LoVo (cell line): ENCODE measurements around the gene LIN52.

Source experiments
- DNase-seq: peaks from one replicate; pipeline ENCODE4 v3.0.0-alpha.2; 2016; ENCODE audit warnings: low spot score

Gene LIN52

DNA sequence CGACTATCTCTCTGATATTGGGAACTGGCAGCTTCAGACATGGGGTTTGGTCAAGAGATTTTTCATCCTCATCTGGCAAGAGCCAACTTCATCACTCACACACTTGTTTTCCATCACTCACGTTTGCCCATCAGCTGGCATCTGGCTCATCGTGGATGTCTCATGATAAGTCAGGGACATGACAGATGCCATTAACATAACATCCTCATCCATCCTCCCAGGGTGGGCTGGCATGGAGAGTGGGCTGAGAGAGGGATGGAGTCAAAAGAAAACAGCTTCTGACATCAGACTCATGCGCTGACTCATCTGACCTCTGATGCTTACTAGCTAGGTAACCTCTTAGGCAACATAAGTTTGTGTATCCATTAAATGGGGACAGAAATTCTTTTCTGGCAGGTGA, 152.7 kb downstream of the LIN52 start:
- no peak for DNase-seq

GRCh38 chr14:74238974-74239847, 154.5 kb downstream of the LIN52 start, which contains the start of gene VSX2:
Gene VSX2, plus strand, starts transcription at chr14:74239449. Its CDS starts 113 bp downstream, at chr14:74239562.
- no peak for DNase-seq

DNA sequence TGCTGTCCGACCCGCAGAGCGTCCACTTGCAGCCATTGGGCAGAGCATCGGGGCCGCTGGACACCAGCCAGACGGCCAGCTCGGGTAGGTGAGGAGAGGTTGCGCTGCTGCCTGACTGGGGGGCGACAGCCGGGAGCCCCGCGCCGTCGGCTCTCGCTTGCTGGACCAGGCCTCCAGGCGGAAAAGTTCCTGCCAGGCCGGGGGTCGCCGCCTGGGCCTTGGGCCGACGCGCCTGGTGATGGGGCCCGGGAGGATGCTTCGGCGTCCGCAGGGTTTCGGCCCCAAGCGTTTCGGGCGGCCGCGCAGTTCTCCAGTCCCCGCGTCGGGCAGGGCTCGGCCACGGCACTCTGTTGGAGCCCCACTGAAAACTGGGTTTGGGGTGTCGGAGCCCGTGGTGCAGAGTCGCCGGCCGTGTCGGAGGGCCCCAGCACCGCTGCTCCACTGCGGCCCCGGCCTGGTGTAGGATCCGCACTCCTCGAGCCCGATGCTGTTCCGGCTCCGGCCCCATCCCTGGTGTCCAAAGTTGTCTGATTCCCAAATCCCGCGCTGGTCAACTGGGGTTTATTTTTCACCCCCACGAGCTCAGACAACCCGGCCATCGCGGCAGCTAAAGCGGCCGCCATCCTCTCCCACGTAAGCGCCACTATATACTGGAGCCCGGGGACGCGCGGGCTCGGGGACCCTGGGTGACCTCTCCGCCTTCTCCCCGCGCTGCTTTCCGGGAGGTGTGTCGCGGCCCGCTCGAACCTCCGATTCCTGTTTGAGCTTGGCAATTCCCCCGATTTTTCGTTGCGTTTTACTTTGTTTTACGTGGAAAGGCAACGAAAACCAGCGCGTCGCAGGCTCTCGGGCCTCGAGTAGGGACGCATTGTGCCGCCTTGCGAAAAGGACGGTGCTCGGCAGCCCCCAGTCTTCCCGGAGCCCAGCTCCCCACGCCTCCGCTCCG, 155.4 kb downstream of the LIN52 start:
- DNase-seq = no peak

DNA sequence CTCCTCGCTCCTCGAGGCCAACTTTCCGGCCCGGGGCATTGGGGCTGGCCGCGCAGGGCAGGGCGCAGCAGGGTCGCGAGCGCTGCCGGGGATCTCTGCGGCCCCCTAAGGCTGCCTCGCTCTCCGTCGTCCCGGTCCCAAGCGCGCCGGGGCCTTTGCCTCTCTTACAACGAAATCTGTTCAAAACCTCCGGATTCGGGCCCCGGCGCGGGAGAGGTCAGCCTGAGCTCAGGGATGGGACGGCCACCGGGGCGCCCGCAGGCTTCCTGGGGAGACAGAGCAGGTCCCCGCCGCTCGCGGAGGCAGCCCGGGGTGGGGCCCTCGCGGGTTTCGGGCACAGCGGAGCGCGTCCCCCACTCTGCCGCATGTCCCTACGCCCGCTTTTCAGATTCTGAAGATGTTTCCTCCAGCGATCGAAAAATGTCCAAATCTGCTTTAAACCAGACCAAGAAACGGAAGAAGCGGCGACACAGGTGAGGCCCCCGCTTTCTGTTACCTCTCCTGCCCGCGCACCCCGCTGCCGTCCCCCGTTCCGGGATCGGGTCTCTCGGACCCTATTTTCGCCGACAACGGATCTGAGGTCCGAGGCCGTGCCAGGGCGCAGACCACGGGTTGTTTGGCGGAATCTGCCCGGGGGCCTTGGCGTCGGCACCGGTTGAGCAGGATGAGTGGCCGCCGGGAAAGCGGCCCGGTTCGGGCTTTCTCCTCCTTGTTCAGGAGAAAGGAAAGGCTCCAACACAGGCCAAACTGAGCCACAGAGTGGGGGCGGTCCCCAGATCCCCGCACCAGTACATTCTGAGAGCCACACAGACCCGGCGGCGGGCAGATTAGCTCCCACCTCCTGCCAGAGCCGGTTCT, 156.3 kb downstream of the LIN52 start:
- DNase-seq = no peak

GRCh38 chr14:74241652-74242017, 156.9 kb downstream of the LIN52 start:
- DNase-seq = no peak

DNA sequence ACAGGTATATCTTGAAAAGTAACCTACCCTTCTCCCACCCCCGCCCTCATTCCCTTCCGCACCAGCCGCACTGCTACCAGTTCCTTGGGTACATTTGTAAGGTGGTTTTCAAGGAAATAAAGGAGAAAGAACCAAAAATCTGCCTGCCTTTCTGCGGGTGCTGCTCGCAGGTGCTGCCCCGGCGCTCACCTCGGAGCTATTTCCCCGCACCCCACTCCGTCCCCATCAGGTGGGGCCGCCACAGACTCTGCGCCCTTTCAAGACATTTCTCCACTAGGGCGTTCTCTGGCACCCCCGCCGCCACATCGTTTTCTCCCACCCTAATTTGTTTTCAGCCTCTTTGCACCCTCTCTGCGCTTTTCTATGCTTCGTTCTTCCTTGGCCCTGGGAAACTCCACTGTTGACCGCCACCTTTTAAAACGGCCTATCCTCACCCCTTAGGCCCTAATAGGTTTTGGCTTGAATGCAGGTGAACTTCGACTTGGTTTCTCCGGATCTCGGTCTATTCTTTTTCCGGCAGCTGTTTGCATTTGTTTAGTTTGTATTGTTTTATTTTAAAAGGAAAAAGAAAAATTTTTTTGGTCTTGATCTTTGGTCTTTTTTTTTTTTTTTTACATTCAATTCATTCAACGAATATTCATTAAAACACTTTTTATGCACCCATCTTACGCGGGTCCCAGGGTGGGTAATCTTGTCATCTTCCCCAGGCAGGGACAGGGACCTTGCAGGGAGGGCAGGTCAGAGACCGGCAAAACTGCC, 157.4 kb downstream of the LIN52 start:
- no peak for DNase-seq

GRCh38 chr14:74242780-74243042, 158.0 kb downstream of the LIN52 start:
- no peak for DNase-seq

GRCh38 chr14:74243051-74243450, 158.3 kb downstream of the LIN52 start:
- DNase-seq = no peak

DNA sequence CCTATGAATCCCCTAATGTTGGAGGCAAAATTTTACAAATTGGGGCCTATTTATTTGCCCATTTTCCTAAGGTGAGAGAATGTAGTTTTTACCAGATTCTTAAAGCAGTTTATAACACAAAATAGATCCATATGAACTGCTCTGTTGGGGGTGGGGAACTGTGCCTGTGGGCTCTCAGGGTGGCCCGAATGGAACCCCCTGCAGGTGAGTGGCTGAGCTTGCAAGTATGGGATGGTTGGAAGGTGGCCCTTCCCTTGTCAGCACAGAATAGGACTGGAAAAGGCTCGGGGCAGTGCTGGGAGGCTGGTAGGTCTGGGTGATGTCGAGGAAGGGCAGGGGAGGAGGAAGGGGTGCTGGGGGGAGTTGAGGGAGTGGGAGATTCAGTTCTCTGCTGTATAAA, 159.4 kb downstream of the LIN52 start:
- DNase-seq = no peak

- no peak for DNase-seq
Measured at GRCh38 chr14:74245292-74245691, 160.5 kb downstream of the LIN52 start.

DNA sequence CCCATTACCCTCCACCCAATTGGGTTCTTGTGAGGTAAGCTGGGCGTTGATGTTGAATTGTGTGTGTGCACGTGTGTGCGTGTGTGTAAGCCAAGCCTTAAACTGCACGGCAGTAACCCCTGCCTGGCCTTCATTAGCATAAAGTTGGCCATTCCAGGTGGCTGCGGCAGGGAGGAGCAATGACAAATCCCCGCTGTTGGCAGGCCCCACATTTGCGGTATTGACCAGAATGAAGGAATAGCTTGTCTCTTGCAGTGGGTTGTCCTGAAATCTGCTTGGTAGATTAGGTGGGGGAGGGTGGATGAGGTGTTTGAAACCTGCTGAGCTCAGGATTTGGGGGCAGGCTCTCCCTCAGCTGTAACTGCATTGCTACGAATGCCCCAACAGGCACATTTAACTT, 161.8 kb downstream of the LIN52 start:
- no peak for DNase-seq

DNA sequence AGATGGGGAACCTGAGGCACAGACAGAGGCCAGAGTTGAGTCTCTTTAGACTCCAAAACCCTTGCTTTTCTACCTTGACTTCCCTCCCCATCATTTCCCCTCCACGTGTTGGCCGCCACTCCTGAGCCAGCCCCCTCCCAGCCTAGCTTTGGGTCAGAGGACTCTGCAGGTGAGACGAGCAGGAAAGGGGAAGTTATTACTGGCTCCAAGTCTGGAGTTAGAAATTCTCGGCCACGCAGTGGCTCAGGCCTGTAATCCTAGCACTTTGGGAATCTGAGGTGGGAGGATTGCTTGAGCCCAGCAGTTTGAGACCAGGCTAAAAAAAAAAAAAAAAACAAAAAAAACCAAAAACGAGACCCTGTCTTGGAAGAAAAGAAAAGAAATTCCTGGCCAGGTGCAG, 163.3 kb downstream of the LIN52 start:
- no peak for DNase-seq

- no peak for DNase-seq
Measured at GRCh38 chr14:74249433-74250375, 164.9 kb downstream of the LIN52 start.
